ENCODE results near the gene PDE6D. TPM values are rescaled to one million over a fixed set of nuclear protein-coding genes. Genes with fewer than 3 reads are reported as not detected.

Gene PDE6D
- total RNA-seq, 2 experiments from 2014 or later, result 5.9 to 7.0 TPM

DNA sequence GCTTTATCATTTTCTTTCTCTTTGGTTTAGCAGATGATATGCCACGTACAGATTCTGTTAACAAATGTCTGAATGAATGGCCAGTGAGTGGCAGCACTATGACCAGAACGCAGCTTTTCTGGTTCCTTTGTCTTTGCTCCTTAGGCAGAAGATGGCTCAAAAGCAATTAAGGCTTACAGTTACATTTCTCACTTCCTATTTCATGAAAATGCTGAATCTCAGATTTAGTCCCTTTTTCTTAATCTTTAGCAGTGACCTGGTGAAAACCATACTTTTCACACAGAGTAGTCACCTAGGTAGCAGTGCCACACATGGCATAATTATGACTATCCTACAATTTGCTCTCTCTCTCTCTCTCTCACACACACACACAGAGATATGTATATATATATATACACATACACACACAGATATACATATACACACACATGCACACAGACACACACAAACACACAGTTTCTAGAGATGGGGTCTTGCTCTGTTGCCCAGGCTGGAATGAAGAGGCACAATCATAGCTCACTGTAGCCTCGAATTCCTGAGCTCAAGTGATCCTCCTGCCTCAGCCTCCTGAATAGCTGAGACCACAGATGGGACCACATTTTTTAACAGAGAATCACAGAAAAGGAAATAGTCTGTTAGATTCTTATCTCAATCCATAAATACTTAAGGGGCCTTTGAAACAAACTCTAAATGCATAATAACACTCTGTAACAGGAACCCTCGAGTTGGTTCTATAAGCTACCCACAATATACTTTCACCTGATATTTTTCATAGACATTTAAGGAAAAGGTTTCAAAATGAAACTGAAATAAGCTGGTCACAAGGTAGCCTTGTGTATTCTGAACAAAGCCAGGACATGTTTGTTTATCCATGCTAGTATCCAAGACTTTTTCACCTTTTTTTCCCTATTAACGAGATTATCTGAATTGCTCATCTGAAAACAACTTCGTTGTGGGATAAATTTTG is 11.6 kb downstream of the PDE6D start:
- DNase-seq (no peak), ATAC-seq (ENCODE audit: poor library complexity) (no peak)
- no peaks in the 10 kb centered on the region for H3K27me3 Mint-ChIP-seq
- peaks cover 4% of the 10 kb centered on the region for H3K4me1 ChIP-seq (ENCODE audit: insufficient read depth, low read length)
- H3K9me3 ChIP-seq (ENCODE audit: control insufficient read depth in 1 of 2, insufficient read depth in 1 of 2, low read length in 2 of 2), result no peaks in the 10 kb centered on the region
- H3K36me3 Mint-ChIP-seq (ENCODE audit: low read depth), result no peaks in the 10 kb centered on the region
- no peak overlapping the region for H3K27ac Mint-ChIP-seq
- no peaks in the 10 kb centered on the region for H3K9me3 Mint-ChIP-seq
- intact Hi-C loops (cut with DNase I, micrococcal nuclease), result no loop called here
- H3K4me3 ChIP-seq (ENCODE audit: low read length), result no peak overlapping the region
- H3K27me3 ChIP-seq (ENCODE audit: control insufficient read depth in 1 of 2, insufficient read depth in 2 of 2, low read length in 2 of 2), result no peaks in the 10 kb centered on the region
- peaks cover 22% of the 10 kb centered on the region for H3K4me1 Mint-ChIP-seq (ENCODE audit: low read depth)
- ChIA-PET POLR2A (no interaction called here), CTCF (no interaction called here)
- TF ChIP-seq, protein P1, sequence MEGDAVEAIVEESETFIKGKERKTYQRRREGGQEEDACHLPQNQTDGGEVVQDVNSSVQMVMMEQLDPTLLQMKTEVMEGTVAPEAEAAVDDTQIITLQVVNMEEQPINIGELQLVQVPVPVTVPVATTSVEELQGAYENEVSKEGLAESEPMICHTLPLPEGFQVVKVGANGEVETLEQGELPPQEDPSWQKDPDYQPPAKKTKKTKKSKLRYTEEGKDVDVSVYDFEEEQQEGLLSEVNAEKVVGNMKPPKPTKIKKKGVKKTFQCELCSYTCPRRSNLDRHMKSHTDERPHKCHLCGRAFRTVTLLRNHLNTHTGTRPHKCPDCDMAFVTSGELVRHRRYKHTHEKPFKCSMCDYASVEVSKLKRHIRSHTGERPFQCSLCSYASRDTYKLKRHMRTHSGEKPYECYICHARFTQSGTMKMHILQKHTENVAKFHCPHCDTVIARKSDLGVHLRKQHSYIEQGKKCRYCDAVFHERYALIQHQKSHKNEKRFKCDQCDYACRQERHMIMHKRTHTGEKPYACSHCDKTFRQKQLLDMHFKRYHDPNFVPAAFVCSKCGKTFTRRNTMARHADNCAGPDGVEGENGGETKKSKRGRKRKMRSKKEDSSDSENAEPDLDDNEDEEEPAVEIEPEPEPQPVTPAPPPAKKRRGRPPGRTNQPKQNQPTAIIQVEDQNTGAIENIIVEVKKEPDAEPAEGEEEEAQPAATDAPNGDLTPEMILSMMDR (IDR thresholded peaks at IDR 0.05), result no peak
- no peak overlapping the region for H3K4me3 Mint-ChIP-seq
- no peaks in the 10 kb centered on the region for H3K36me3 ChIP-seq (ENCODE audit: insufficient read depth, low read length)
- H3K27ac ChIP-seq (ENCODE audit: low read depth in 1 of 2, low read length in 2 of 2), result no peak overlapping the region

- Histone ChIP-seq H3K9me3 (ENCODE audit: control insufficient read depth in 1 of 2, insufficient read depth in 1 of 2, low read length in 2 of 2) (no peaks in the 10 kb centered on the region), H3K36me3 (ENCODE audit: insufficient read depth, low read length) (peaks cover 5% of the 10 kb centered on the region), H3K4me1 (ENCODE audit: insufficient read depth, low read length) (peaks cover 4% of the 10 kb centered on the region), H3K27ac (ENCODE audit: low read depth in 1 of 2, low read length in 2 of 2) (no peak overlapping the region), H3K27me3 (ENCODE audit: control insufficient read depth in 1 of 2, insufficient read depth in 2 of 2, low read length in 2 of 2) (no peaks in the 10 kb centered on the region), H3K4me3 (ENCODE audit: low read length) (no peak overlapping the region)
- no peak for ATAC-seq (ENCODE audit: poor library complexity)
- ChIA-PET POLR2A (no interaction called here), CTCF (no interaction called here)
- intact Hi-C loops (cut with DNase I, micrococcal nuclease), result no loop called here
- Mint-ChIP-seq H3K9me3 (no peaks in the 10 kb centered on the region), H3K27me3 (no peaks in the 10 kb centered on the region), H3K36me3 (ENCODE audit: low read depth) (peaks cover 7% of the 10 kb centered on the region), H3K4me1 (ENCODE audit: low read depth) (peaks cover 22% of the 10 kb centered on the region), H3K4me3 (no peak overlapping the region), H3K27ac (no peak overlapping the region)
- TF ChIP-seq, protein P1 (IDR thresholded peaks at IDR 0.05), result no peak
- no peak for DNase-seq
Measured at GRCh38 chr2:231765496-231765929, 15.6 kb downstream of the PDE6D start.

DNA sequence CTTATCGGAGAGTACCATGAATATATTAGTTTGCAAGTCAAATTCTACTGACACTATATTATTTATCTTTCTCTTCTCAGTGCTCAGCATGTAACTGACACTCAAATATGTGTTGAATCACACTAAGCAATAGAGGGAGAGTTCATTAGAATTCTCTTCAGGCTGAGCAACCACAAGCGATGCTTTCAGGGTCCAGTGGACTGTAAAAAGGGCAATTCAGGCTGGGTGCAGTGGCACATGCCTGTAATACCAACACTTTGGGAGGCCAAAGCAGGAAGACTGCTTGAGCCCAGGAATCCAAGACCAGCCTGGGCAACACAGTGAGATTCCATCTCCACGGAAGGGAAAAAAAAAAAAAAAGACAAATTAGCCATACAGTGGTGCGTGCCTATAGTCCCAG is 16.3 kb downstream of the PDE6D start:
- no peaks in the 10 kb centered on the region for H3K27me3 Mint-ChIP-seq
- peaks cover 20% of the 10 kb centered on the region for H3K4me1 Mint-ChIP-seq (ENCODE audit: low read depth)
- H3K4me3 ChIP-seq (ENCODE audit: low read length), result no peak overlapping the region
- intact Hi-C loops (cut with DNase I, micrococcal nuclease), result no loop called here
- POLR2A ChIA-PET, result no interaction called here
- CTCF ChIA-PET, result no interaction called here
- ATAC-seq (ENCODE audit: poor library complexity) (no peak), DNase-seq (no peak)
- peaks cover 4% of the 10 kb centered on the region for H3K4me1 ChIP-seq (ENCODE audit: insufficient read depth, low read length)
- H3K4me3 Mint-ChIP-seq, result no peak overlapping the region
- H3K36me3 ChIP-seq (ENCODE audit: insufficient read depth, low read length), result peaks cover 5% of the 10 kb centered on the region
- H3K27ac ChIP-seq (ENCODE audit: low read depth in 1 of 2, low read length in 2 of 2), result no peak overlapping the region
- no peaks in the 10 kb centered on the region for H3K27me3 ChIP-seq (ENCODE audit: control insufficient read depth in 1 of 2, insufficient read depth in 2 of 2, low read length in 2 of 2)
- H3K9me3 ChIP-seq (ENCODE audit: control insufficient read depth in 1 of 2, insufficient read depth in 1 of 2, low read length in 2 of 2), result no peaks in the 10 kb centered on the region
- no peaks in the 10 kb centered on the region for H3K9me3 Mint-ChIP-seq
- TF ChIP-seq, protein P1 (IDR thresholded peaks at IDR 0.05), result no peak
- H3K36me3 Mint-ChIP-seq (ENCODE audit: low read depth), result peaks cover 7% of the 10 kb centered on the region
- H3K27ac Mint-ChIP-seq, result no peak overlapping the region
